Measurements from ENCODE around the gene PSD2. TPM values are rescaled to one million over a fixed set of nuclear protein-coding genes. Genes with fewer than 3 reads are reported as not detected.

The PSD2 gene
- polyA plus RNA-seq, 2 donors, result 0.02 to 0.04 TPM

GRCh38 chr5:139809331-139809810 lies 13.8 kb downstream of the PSD2 start:
- H3K36me3 ChIP-seq (ENCODE audit: control insufficient read depth in 2 of 2, insufficient read depth in 2 of 2, low read length in 1 of 2), result no peaks in the 10 kb centered on the region
- 92% methylated on average over 11 of the region's 11 CpGs for WGBS, 2 donors
- H3K9me3 ChIP-seq (ENCODE audit: control insufficient read depth in 2 of 2, insufficient read depth in 1 of 2, low read depth in 1 of 2, low read length in 1 of 2), result peaks cover 0 to 3% of the 10 kb centered on the region in 2 donors
- no peak overlapping the region for H3K27ac ChIP-seq (ENCODE audit: low read depth in 2 of 2, low read length in 1 of 2)
- no peaks in the 10 kb centered on the region for H3K4me1 ChIP-seq (ENCODE audit: control insufficient read depth in 2 of 2, insufficient read depth in 2 of 2, low read length in 1 of 2)
- H3K27me3 ChIP-seq (ENCODE audit: control insufficient read depth in 1 of 2, insufficient read depth in 2 of 2, low read length in 2 of 2), result no peaks in the 10 kb centered on the region
- H3K4me3 ChIP-seq (ENCODE audit: low read depth in 1 of 2, low read length in 2 of 2), result no peak overlapping the region

GRCh38 chr5:139810341-139811273 lies 15.0 kb downstream of the PSD2 start:
- WGBS, 2 donors, result 79 to 86% methylated on average over 8 of the region's 8 CpGs
- no peak overlapping the region for H3K4me3 ChIP-seq (ENCODE audit: low read depth in 1 of 2, low read length in 2 of 2)
- H3K9me3 ChIP-seq (ENCODE audit: control insufficient read depth in 2 of 2, insufficient read depth in 1 of 2, low read depth in 1 of 2, low read length in 1 of 2), result peaks cover 0 to 3% of the 10 kb centered on the region in 2 donors
- H3K27me3 ChIP-seq (ENCODE audit: control insufficient read depth in 1 of 2, insufficient read depth in 2 of 2, low read length in 2 of 2), result no peaks in the 10 kb centered on the region
- no peak overlapping the region for H3K27ac ChIP-seq (ENCODE audit: low read depth in 2 of 2, low read length in 1 of 2)
- H3K4me1 ChIP-seq (ENCODE audit: control insufficient read depth in 2 of 2, insufficient read depth in 2 of 2, low read length in 1 of 2), result no peaks in the 10 kb centered on the region
- no peaks in the 10 kb centered on the region for H3K36me3 ChIP-seq (ENCODE audit: control insufficient read depth in 2 of 2, insufficient read depth in 2 of 2, low read length in 1 of 2)

DNA sequence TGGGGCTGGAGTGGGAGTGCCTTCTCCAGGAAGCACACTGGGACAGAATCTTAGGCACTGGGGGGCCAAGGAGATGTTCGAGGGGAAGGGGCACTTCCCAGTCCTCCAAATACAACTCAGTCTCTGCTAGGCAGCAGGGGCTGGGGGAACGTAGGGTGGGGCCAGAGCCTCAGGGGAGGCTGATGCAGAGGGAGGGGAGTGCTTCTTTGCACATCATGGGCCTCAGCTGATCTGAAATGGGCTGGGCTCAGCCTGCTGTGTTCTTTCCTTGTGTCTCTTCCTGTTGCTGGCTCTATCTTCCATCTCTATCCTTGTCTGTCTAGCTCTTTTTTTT lies 15.6 kb downstream of the PSD2 start:
- H3K36me3 ChIP-seq (ENCODE audit: control insufficient read depth in 2 of 2, insufficient read depth in 2 of 2, low read length in 1 of 2), result no peaks in the 10 kb centered on the region
- H3K27ac ChIP-seq (ENCODE audit: low read depth in 2 of 2, low read length in 1 of 2), result no peak overlapping the region
- H3K9me3 ChIP-seq (ENCODE audit: control insufficient read depth in 2 of 2, insufficient read depth in 1 of 2, low read depth in 1 of 2, low read length in 1 of 2), result peaks cover 0 to 3% of the 10 kb centered on the region in 2 donors
- H3K4me1 ChIP-seq (ENCODE audit: control insufficient read depth in 2 of 2, insufficient read depth in 2 of 2, low read length in 1 of 2), result no peaks in the 10 kb centered on the region
- no peak overlapping the region for H3K4me3 ChIP-seq (ENCODE audit: low read depth in 1 of 2, low read length in 2 of 2)
- 39 to 53% methylated on average over 2 of the region's 2 CpGs for WGBS, 2 donors
- no peaks in the 10 kb centered on the region for H3K27me3 ChIP-seq (ENCODE audit: control insufficient read depth in 1 of 2, insufficient read depth in 2 of 2, low read length in 2 of 2)

DNA sequence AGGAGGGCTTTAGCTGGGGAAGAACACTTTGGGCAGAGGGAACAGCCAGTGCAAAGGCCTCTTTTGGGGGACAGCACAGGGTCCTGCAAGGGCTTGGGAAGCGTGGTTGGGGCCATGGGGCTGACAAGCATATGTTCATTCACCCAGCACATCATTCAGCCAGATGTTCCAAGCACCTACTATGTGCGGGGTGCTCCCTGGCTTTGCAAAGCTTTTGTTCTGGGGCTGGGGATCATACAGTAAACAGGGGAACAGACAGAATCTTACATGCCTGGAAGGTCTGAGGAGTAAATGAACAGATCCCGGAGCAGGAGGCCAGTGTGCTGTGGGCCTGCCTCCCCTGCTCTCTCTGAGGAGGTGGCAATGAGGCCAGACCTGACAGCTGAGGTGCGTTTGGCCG lies 16.7 kb downstream of the PSD2 start:
- Histone ChIP-seq H3K36me3 (ENCODE audit: control insufficient read depth in 2 of 2, insufficient read depth in 2 of 2, low read length in 1 of 2) (no peaks in the 10 kb centered on the region), H3K4me1 (ENCODE audit: control insufficient read depth in 2 of 2, insufficient read depth in 2 of 2, low read length in 1 of 2) (no peaks in the 10 kb centered on the region), H3K9me3 (ENCODE audit: control insufficient read depth in 2 of 2, insufficient read depth in 1 of 2, low read depth in 1 of 2, low read length in 1 of 2) (peaks cover 0 to 3% of the 10 kb centered on the region in 2 donors), H3K27me3 (ENCODE audit: control insufficient read depth in 1 of 2, insufficient read depth in 2 of 2, low read length in 2 of 2) (no peaks in the 10 kb centered on the region), H3K4me3 (ENCODE audit: low read depth in 1 of 2, low read length in 2 of 2) (no peak overlapping the region), H3K27ac (ENCODE audit: low read depth in 2 of 2, low read length in 1 of 2) (no peak overlapping the region)
- WGBS, 2 donors, result 82 to 83% methylated on average over 5 of the region's 5 CpGs

DNA sequence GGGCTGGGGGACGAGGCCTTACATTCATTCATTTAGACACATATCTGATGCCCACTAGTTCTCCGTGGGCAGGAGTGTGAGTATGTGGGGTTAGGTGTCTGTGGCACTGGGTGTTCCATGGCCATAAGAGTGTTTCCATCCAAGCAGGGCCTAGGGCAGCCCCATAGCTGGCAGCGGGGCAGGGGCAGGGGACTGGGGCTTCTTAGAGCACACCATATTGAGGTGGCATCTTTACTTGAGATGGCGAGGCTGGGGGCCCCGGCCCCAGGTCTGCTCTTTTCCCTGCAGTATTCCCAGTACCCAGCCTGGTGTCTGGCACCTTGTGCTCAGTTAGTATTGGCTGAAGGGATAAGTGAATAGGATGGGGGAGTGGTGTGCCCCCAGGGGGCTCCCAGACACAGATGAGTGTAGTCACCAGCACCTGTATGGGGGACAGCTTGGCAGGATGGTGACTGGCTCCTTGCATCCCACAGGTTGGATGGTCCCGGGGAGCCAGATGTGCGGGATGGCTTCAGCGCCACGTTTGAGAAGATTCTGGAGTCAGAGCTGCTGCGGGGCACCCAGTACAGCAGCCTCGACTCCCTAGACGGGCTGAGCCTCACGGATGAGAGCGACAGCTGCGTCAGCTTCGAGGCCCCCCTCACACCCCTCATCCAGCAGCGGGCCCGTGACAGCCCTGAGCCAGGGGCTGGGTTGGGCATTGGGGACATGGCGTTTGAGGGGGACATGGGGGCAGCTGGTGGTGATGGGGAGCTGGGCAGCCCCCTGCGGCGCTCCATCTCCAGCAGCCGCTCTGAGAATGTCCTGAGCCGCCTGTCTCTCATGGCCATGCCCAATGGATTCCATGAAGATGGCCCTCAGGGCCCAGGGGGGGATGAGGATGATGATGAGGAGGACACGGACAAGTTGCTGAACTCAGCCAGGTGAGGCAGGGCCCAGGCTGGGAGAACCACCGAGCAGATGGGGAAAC lies 17.5 kb downstream of the PSD2 start:
- 89 to 91% methylated on average over 25 of the region's 25 CpGs for WGBS, 2 donors
- H3K36me3 ChIP-seq (ENCODE audit: control insufficient read depth in 2 of 2, insufficient read depth in 2 of 2, low read length in 1 of 2), result no peaks in the 10 kb centered on the region
- no peaks in the 10 kb centered on the region for H3K4me1 ChIP-seq (ENCODE audit: control insufficient read depth in 2 of 2, insufficient read depth in 2 of 2, low read length in 1 of 2)
- no peak overlapping the region for H3K4me3 ChIP-seq (ENCODE audit: low read depth in 1 of 2, low read length in 2 of 2)
- peaks cover 0 to 3% of the 10 kb centered on the region in 2 donors for H3K9me3 ChIP-seq (ENCODE audit: control insufficient read depth in 2 of 2, insufficient read depth in 1 of 2, low read depth in 1 of 2, low read length in 1 of 2)
- no peaks in the 10 kb centered on the region for H3K27me3 ChIP-seq (ENCODE audit: control insufficient read depth in 1 of 2, insufficient read depth in 2 of 2, low read length in 2 of 2)
- no peak overlapping the region for H3K27ac ChIP-seq (ENCODE audit: low read depth in 2 of 2, low read length in 1 of 2)

DNA sequence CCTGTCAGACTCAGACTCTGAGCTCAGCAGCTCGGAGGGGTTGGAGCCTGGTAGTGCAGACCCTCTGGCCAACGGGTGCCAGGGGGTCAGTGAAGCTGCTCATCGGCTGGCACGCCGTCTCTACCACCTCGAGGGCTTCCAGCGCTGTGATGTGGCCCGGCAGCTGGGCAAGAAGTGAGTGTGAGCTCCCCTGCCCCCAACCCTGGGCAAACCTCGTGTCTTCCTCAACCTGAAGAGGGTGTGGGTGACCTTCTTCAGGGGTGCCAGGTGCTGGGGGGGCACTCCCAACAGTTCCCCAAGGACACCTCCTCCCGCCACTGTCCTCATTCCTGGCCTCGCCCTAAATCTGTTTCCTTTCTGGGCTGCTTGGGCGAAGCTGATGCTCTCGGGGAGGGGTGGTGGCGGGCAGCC lies 18.6 kb downstream of the PSD2 start:
- WGBS, 2 donors, result 84 to 86% methylated on average over 14 of the region's 14 CpGs
- no peaks in the 10 kb centered on the region for H3K27me3 ChIP-seq (ENCODE audit: control insufficient read depth in 1 of 2, insufficient read depth in 2 of 2, low read length in 2 of 2)
- peaks cover 0 to under 1% of the 10 kb centered on the region in 2 donors for H3K9me3 ChIP-seq (ENCODE audit: control insufficient read depth in 2 of 2, insufficient read depth in 1 of 2, low read depth in 1 of 2, low read length in 1 of 2)
- no peak overlapping the region for H3K27ac ChIP-seq (ENCODE audit: low read depth in 2 of 2, low read length in 1 of 2)
- no peak overlapping the region for H3K4me3 ChIP-seq (ENCODE audit: low read depth in 1 of 2, low read length in 2 of 2)
- H3K36me3 ChIP-seq (ENCODE audit: control insufficient read depth in 2 of 2, insufficient read depth in 2 of 2, low read length in 1 of 2), result no peaks in the 10 kb centered on the region
- no peaks in the 10 kb centered on the region for H3K4me1 ChIP-seq (ENCODE audit: control insufficient read depth in 2 of 2, insufficient read depth in 2 of 2, low read length in 1 of 2)

DNA sequence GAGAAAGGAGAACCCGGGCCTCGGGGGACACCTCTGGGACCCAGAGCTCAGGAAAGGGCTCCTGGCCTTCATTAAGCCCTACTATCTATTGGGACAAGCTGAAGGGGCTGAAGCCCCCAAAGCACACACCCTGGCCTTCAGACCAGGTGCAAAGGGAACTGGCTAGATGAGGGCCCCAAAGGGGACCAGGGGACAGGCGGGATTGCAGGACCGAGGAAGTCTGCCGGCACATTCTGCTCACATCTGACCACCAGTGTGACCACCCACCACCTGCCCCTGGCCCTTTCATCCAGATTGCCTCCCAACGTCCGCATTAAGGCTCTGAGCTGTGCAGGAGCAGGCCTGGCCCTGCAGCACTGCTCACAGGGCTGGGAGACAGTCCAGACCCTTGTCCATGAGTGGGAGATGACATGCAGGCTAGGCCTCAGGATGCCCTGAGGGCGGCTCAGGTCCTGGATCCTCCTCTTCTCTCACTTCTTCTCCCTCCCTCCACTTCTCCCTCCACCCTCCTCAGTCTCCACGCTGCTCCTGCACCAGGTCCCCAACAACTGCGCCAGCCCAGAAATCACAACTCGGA lies 19.2 kb downstream of the PSD2 start:
- H3K9me3 ChIP-seq (ENCODE audit: control insufficient read depth in 2 of 2, insufficient read depth in 1 of 2, low read depth in 1 of 2, low read length in 1 of 2), result no peaks in the 10 kb centered on the region
- H3K36me3 ChIP-seq (ENCODE audit: control insufficient read depth in 2 of 2, insufficient read depth in 2 of 2, low read length in 1 of 2), result no peaks in the 10 kb centered on the region
- H3K4me1 ChIP-seq (ENCODE audit: control insufficient read depth in 2 of 2, insufficient read depth in 2 of 2, low read length in 1 of 2), result no peaks in the 10 kb centered on the region
- H3K27ac ChIP-seq (ENCODE audit: low read depth in 2 of 2, low read length in 1 of 2), result no peak overlapping the region
- H3K4me3 ChIP-seq (ENCODE audit: low read depth in 1 of 2, low read length in 2 of 2), result no peak overlapping the region
- no peaks in the 10 kb centered on the region for H3K27me3 ChIP-seq (ENCODE audit: control insufficient read depth in 1 of 2, insufficient read depth in 2 of 2, low read length in 2 of 2)
- WGBS, 2 donors, result 86 to 89% methylated on average over 11 of the region's 11 CpGs

DNA sequence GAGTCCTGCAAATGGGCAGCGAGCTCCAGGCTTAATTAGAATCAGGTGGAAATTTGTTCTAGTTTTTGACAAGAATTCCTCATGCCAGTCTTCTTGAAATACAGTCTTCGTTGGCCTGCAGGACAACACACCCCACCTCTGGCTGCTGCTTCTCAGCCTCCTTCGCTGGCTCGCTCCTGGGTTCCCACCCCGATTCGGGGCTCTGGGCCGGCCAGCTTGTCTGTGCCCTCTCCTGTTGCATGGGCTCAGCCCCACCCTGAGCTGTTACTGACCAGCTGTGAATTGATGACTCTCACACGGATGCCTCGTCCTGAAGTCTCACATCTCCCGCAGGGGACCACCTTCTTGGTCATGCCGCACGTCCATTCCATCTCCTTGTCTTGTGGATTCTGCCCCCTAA lies 21.0 kb downstream of the PSD2 start:
- WGBS, 2 donors, result 85 to 86% methylated on average over 12 of the region's 12 CpGs
- H3K4me1 ChIP-seq (ENCODE audit: control insufficient read depth in 2 of 2, insufficient read depth in 2 of 2, low read length in 1 of 2), result no peaks in the 10 kb centered on the region
- H3K9me3 ChIP-seq (ENCODE audit: control insufficient read depth in 2 of 2, insufficient read depth in 1 of 2, low read depth in 1 of 2, low read length in 1 of 2), result no peaks in the 10 kb centered on the region

GRCh38 chr5:139817362-139817761 lies 21.8 kb downstream of the PSD2 start:
- Histone ChIP-seq H3K4me3 (ENCODE audit: low read depth in 1 of 2, low read length in 2 of 2) (no peak overlapping the region), H3K9me3 (ENCODE audit: control insufficient read depth in 2 of 2, insufficient read depth in 1 of 2, low read depth in 1 of 2, low read length in 1 of 2) (no peaks in the 10 kb centered on the region), H3K36me3 (ENCODE audit: control insufficient read depth in 2 of 2, insufficient read depth in 2 of 2, low read length in 1 of 2) (no peaks in the 10 kb centered on the region), H3K27ac (ENCODE audit: low read depth in 2 of 2, low read length in 1 of 2) (no peak overlapping the region), H3K27me3 (ENCODE audit: control insufficient read depth in 1 of 2, insufficient read depth in 2 of 2, low read length in 2 of 2) (no peaks in the 10 kb centered on the region), H3K4me1 (ENCODE audit: control insufficient read depth in 2 of 2, insufficient read depth in 2 of 2, low read length in 1 of 2) (no peaks in the 10 kb centered on the region)
- 87 to 88% methylated on average over 8 of the region's 8 CpGs for WGBS, 2 donors

More for the DNA sequence above, 21.0 kb downstream of the PSD2 start:
- Histone ChIP-seq H3K4me3 (ENCODE audit: low read depth in 1 of 2, low read length in 2 of 2) (no peak overlapping the region), H3K27ac (ENCODE audit: low read depth in 2 of 2, low read length in 1 of 2) (no peak overlapping the region), H3K36me3 (ENCODE audit: control insufficient read depth in 2 of 2, insufficient read depth in 2 of 2, low read length in 1 of 2) (no peaks in the 10 kb centered on the region), H3K27me3 (ENCODE audit: control insufficient read depth in 1 of 2, insufficient read depth in 2 of 2, low read length in 2 of 2) (no peaks in the 10 kb centered on the region)
